Activated CD8-positive, alpha-beta memory T cell treated with anti-CD3 and anti-CD28 coated beads, Interleukin-2, amount 50 U/mL, for 48 hours (primary cell): ENCODE data around the gene SLC26A5.
A peak's percentile ranks its signal among the peaks of the same experiment; 100 is the strongest.
"Not testable (repeated sequence)": the region's sequence is repeated elsewhere in the genome, so short reads cannot be mapped to it uniquely, and the experiment has no call there.

ENCODE experiments used
- DNase-seq: peaks from one replicate; pipeline ENCODE4 v3.0.0-alpha.2; 2020

SLC26A5 gene

GRCh38 chr7:103446049-103446520 is at the start of gene SLC26A5:
Gene SLC26A5 (minus strand): TSS chr7:103446207. CDS start chr7:103421514, 24,693 bp downstream.
- peak; percentile 62 for DNase-seq

GRCh38 chr7:103487419-103487818 is 41.4 kb upstream of the SLC26A5 start:
- DNase-seq, result no peak

- not testable (repeated sequence) for DNase-seq
These were observed 40.9 kb upstream of the SLC26A5 start for GRCh38 chr7:103486873-103487272.

GRCh38 chr7:103480771-103481170 is 34.8 kb upstream of the SLC26A5 start:
- DNase-seq, result no peak

GRCh38 chr7:103474956-103475355 is 28.9 kb upstream of the SLC26A5 start:
- DNase-seq, result no peak

- DNase-seq, result no peak
These were observed 23.3 kb upstream of the SLC26A5 start for GRCh38 chr7:103469095-103469948.

- DNase-seq, result no peak
These were observed 20.8 kb upstream of the SLC26A5 start for GRCh38 chr7:103466814-103467213.

- no peak for DNase-seq
These were observed 16.4 kb upstream of the SLC26A5 start for GRCh38 chr7:103462358-103462757.

- peak; percentile 68 for DNase-seq
These were observed 1.3 kb upstream of the SLC26A5 start for GRCh38 chr7:103447073-103447960.

GRCh38 chr7:103445228-103446048 is 569 bp downstream of the SLC26A5 start:
- DNase-seq, result peak; percentile 53

- DNase-seq, result no peak
These were observed 6.3 kb downstream of the SLC26A5 start for GRCh38 chr7:103439661-103440060.

- no peak for DNase-seq
These were observed 8.4 kb downstream of the SLC26A5 start for GRCh38 chr7:103437623-103438022.

- DNase-seq, result no peak
These were observed 13.3 kb downstream of the SLC26A5 start for GRCh38 chr7:103432712-103433111.

- DNase-seq, result no peak
These were observed 20.8 kb downstream of the SLC26A5 start for GRCh38 chr7:103425177-103425576.

- no peak for DNase-seq
These were observed 22.4 kb downstream of the SLC26A5 start for GRCh38 chr7:103423467-103424179.

GRCh38 chr7:103420857-103421384 is 25.1 kb downstream of the SLC26A5 start:
- no peak for DNase-seq

GRCh38 chr7:103418241-103418640 is 27.8 kb downstream of the SLC26A5 start:
- DNase-seq, result no peak

- no peak for DNase-seq
These were observed 32.6 kb downstream of the SLC26A5 start for GRCh38 chr7:103413407-103413806.

GRCh38 chr7:103412151-103412550 is 33.9 kb downstream of the SLC26A5 start:
- no peak for DNase-seq

GRCh38 chr7:103405789-103406613 is 40.0 kb downstream of the SLC26A5 start:
- not testable (repeated sequence) for DNase-seq

GRCh38 chr7:103399687-103400086 is 46.3 kb downstream of the SLC26A5 start:
- DNase-seq, result not testable (repeated sequence)
